ENCODE results near the gene KSR2.

- TF ChIP-seq CTCF (IDR thresholded peaks at IDR 0.05; ENCODE audit: low read depth, low read length) (no peak), EZH2phosphoT487 (IDR thresholded peaks at IDR 0.05; ENCODE audit: low read depth) (no peak)
These were observed 190.1 kb downstream of the KSR2 start for GRCh38 chr12:117778656-117779055.

All from OCI-LY3 (cell line).